H1 (cell line): ENCODE measurements around the gene KPNA1. TPM values are rescaled to one million over a fixed set of nuclear protein-coding genes. Genes with fewer than 3 reads are reported as not detected.

Experiments used
- BACH1 ChIP-seq: IDR thresholded peaks from 2 replicates; pipeline ENCODE4 v1.6.1; 2012; ENCODE audit warnings: low read length, improper control_type of control experiment
- CREB1 ChIP-seq: IDR thresholded peaks from 2 replicates; pipeline ENCODE4 v1.6.1; 2012; ENCODE audit warnings: inconsistent platforms
- GABPA ChIP-seq: IDR thresholded peaks from 2 replicates; pipeline ENCODE4 v1.6.1; 2011; ENCODE audit warnings: mild to moderate bottlenecking, low read length, moderate library complexity, borderline replicate concordance; ENCODE audit not compliant: insufficient read depth
- MAFK ChIP-seq: IDR thresholded peaks from 2 replicates; pipeline ENCODE4 v1.6.1; 2012; ENCODE audit warnings: low read depth, mild to moderate bottlenecking, improper control_type of control experiment, low read length
- TAF7 ChIP-seq: optimal IDR thresholded peaks from 2 replicates; pipeline ENCODE3; 2011; ENCODE audit warnings: low read depth, mild to moderate bottlenecking, inconsistent platforms, low read length, moderate library complexity, borderline replicate concordance
- polyA plus RNA-seq, 7 experiments: library from polyadenylated mRNA; depleted of rRNA in 3 of 7; stranded (reverse) in 5 of 7; unstranded in 2 of 7; fragments of >200 nt in 5 of 7; fragments of 200-250 nt in 2 of 7; gene quantifications; 1 replicate in 5 of 7; 2 replicates in 1 of 7; 4 replicates in 1 of 7; pipeline versions ENCODE4 v1.2.1 to v1.2.3, GENCODE V29; 2011 to 2013; ENCODE audit warnings: missing spikeins in 2 of 7, mixed read lengths in 2 of 7
- total RNA-seq: library from RNA; stranded (reverse); fragmentation: NEBNext Ultra II Directional; extraction: Animal tissue kit (Norgen Biotek cat#: 25700); gene quantifications from 2 replicates; pipeline ENCODE4 v1.2.1, GENCODE V29; 2021
- TF ChIP-seq, protein P1 (sequence below): fragments of 300-600 bp; sonication (generic); IDR thresholded peaks from 2 replicates; pipeline ENCODE4 v1.7.1; 2012; ENCODE audit warnings: low read length, moderate library complexity, mild to moderate bottlenecking, inconsistent platforms; ENCODE audit not compliant: insufficient replicate concordance

KPNA1 gene
- total and polyA plus RNA-seq, 2 of the 8 experiments (the other 6 are each of a cell fraction or from before 2014, with no cell fraction given) = 14.8 to 63.0 TPM

DNA sequence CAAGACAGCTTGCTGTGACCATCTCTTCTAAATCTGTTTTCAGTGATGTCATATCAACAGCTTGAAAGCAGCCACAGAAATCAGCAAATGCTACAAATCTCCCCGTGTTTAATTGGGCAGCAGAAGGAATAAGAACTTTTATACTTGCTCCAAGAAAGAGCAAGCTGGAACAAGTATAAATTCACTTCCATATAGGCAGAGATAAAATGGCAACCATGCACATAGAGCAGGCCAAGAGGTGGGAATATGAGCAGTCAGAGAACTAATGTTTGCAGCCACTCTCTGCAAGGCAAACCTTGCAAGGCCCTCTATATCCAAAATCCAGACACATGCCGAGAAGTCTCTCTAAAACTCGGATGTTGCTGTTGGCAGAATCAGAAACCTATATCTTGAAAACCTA, 33.3 kb upstream of the KPNA1 start (continued):
- TF ChIP-seq, protein P1, sequence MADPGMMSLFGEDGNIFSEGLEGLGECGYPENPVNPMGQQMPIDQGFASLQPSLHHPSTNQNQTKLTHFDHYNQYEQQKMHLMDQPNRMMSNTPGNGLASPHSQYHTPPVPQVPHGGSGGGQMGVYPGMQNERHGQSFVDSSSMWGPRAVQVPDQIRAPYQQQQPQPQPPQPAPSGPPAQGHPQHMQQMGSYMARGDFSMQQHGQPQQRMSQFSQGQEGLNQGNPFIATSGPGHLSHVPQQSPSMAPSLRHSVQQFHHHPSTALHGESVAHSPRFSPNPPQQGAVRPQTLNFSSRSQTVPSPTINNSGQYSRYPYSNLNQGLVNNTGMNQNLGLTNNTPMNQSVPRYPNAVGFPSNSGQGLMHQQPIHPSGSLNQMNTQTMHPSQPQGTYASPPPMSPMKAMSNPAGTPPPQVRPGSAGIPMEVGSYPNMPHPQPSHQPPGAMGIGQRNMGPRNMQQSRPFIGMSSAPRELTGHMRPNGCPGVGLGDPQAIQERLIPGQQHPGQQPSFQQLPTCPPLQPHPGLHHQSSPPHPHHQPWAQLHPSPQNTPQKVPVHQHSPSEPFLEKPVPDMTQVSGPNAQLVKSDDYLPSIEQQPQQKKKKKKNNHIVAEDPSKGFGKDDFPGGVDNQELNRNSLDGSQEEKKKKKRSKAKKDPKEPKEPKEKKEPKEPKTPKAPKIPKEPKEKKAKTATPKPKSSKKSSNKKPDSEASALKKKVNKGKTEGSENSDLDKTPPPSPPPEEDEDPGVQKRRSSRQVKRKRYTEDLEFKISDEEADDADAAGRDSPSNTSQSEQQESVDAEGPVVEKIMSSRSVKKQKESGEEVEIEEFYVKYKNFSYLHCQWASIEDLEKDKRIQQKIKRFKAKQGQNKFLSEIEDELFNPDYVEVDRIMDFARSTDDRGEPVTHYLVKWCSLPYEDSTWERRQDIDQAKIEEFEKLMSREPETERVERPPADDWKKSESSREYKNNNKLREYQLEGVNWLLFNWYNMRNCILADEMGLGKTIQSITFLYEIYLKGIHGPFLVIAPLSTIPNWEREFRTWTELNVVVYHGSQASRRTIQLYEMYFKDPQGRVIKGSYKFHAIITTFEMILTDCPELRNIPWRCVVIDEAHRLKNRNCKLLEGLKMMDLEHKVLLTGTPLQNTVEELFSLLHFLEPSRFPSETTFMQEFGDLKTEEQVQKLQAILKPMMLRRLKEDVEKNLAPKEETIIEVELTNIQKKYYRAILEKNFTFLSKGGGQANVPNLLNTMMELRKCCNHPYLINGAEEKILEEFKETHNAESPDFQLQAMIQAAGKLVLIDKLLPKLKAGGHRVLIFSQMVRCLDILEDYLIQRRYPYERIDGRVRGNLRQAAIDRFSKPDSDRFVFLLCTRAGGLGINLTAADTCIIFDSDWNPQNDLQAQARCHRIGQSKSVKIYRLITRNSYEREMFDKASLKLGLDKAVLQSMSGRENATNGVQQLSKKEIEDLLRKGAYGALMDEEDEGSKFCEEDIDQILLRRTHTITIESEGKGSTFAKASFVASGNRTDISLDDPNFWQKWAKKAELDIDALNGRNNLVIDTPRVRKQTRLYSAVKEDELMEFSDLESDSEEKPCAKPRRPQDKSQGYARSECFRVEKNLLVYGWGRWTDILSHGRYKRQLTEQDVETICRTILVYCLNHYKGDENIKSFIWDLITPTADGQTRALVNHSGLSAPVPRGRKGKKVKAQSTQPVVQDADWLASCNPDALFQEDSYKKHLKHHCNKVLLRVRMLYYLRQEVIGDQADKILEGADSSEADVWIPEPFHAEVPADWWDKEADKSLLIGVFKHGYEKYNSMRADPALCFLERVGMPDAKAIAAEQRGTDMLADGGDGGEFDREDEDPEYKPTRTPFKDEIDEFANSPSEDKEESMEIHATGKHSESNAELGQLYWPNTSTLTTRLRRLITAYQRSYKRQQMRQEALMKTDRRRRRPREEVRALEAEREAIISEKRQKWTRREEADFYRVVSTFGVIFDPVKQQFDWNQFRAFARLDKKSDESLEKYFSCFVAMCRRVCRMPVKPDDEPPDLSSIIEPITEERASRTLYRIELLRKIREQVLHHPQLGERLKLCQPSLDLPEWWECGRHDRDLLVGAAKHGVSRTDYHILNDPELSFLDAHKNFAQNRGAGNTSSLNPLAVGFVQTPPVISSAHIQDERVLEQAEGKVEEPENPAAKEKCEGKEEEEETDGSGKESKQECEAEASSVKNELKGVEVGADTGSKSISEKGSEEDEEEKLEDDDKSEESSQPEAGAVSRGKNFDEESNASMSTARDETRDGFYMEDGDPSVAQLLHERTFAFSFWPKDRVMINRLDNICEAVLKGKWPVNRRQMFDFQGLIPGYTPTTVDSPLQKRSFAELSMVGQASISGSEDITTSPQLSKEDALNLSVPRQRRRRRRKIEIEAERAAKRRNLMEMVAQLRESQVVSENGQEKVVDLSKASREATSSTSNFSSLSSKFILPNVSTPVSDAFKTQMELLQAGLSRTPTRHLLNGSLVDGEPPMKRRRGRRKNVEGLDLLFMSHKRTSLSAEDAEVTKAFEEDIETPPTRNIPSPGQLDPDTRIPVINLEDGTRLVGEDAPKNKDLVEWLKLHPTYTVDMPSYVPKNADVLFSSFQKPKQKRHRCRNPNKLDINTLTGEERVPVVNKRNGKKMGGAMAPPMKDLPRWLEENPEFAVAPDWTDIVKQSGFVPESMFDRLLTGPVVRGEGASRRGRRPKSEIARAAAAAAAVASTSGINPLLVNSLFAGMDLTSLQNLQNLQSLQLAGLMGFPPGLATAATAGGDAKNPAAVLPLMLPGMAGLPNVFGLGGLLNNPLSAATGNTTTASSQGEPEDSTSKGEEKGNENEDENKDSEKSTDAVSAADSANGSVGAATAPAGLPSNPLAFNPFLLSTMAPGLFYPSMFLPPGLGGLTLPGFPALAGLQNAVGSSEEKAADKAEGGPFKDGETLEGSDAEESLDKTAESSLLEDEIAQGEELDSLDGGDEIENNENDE = no peak
- TF ChIP-seq TAF7 (no peak), MAFK (no peak), BACH1 (no peak), CREB1 (no peak), GABPA (no peak)
